ENCODE data around the gene TRNT1.

- TF ChIP-seq EZH2 (IDR thresholded peaks at IDR 0.05; ENCODE audit: borderline replicate concordance, low read depth, low read length, poor library complexity, severe bottlenecking) (no peak), CTCF (conservative IDR thresholded peaks at IDR 0.05; ENCODE audit: low read depth, low read length) (no peak)
These were observed 28.8 kb upstream of the TRNT1 start for GRCh38 chr3:3097958-3098357.
